Measurements from ENCODE around the gene LYST. TPM values are rescaled to one million over a fixed set of nuclear protein-coding genes. Genes with fewer than 3 reads are reported as not detected.

LYST gene
- total RNA-seq, 1 experiment from 2014 or later, result 11.9 TPM

DNA sequence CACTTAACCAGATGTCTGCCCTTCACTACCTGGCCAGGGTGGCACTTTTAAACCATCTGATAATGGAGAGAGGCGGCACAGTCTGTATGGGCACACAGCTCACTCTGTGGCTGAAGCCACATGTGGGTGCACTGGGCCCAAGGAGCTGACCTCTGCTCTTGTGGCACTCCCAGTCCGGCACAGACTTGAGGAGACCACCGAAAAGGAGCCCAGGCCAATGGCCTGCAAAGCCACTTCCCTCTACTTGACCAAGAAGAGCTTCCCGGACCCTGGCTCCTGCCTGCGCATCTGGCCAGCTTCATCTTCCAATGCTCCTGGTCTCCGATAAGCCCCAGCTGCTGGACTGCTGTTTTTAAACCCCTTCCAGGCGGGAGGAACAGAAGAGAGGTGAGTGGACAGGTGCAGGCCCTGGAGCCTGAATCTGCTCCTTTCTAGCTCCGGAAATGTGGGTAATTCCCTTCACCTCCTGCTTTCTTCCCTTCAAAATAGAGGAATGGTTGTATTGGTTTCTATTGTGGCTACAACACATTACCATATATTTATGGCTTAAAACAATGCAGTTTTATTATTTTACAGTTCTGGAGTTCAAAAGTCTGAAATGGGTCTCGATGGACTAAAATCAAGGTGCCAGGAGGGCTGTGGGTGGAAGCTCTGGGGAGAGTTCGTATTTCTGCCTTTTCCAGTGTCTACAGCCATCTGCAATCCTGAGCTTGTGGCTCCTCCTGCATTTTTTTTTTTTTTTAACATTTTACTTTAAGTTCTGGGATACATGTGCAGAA is 228.8 kb downstream of the LYST start:
- no peaks in the 10 kb centered on the region for H3K9me3 Mint-ChIP-seq (ENCODE audit: low read depth, unreplicated experiment)
- BruUV-seq (replicated peaks), result no TSS peak
- CTCF ChIA-PET, result interaction anchor here (0.7 to 1.0 kb wide), 2 partner anchors 11 to 1473 kb away, joined by 3 read pairs; no protein-coding TSS in a partner anchor
- TF ChIP-seq, protein P1, sequence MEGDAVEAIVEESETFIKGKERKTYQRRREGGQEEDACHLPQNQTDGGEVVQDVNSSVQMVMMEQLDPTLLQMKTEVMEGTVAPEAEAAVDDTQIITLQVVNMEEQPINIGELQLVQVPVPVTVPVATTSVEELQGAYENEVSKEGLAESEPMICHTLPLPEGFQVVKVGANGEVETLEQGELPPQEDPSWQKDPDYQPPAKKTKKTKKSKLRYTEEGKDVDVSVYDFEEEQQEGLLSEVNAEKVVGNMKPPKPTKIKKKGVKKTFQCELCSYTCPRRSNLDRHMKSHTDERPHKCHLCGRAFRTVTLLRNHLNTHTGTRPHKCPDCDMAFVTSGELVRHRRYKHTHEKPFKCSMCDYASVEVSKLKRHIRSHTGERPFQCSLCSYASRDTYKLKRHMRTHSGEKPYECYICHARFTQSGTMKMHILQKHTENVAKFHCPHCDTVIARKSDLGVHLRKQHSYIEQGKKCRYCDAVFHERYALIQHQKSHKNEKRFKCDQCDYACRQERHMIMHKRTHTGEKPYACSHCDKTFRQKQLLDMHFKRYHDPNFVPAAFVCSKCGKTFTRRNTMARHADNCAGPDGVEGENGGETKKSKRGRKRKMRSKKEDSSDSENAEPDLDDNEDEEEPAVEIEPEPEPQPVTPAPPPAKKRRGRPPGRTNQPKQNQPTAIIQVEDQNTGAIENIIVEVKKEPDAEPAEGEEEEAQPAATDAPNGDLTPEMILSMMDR (IDR thresholded peaks at IDR 0.05; ENCODE audit: unreplicated experiment), result no peak
- no peak overlapping the region for H3K4me3 Mint-ChIP-seq (ENCODE audit: low read depth, unreplicated experiment)
- intact Hi-C loops (cut with micrococcal nuclease; ENCODE audit: unreplicated experiment), result no loop called here
- H3K4me1 Mint-ChIP-seq (ENCODE audit: low read depth, unreplicated experiment), result peaks cover 15% of the 10 kb centered on the region
- peaks cover 10% of the 10 kb centered on the region for H3K36me3 Mint-ChIP-seq (ENCODE audit: insufficient read depth, unreplicated experiment)
- no peaks in the 10 kb centered on the region for H3K27me3 Mint-ChIP-seq (ENCODE audit: unreplicated experiment)
- DNase-seq, result no peak
- no peak overlapping the region for H3K27ac Mint-ChIP-seq (ENCODE audit: unreplicated experiment)

DNA sequence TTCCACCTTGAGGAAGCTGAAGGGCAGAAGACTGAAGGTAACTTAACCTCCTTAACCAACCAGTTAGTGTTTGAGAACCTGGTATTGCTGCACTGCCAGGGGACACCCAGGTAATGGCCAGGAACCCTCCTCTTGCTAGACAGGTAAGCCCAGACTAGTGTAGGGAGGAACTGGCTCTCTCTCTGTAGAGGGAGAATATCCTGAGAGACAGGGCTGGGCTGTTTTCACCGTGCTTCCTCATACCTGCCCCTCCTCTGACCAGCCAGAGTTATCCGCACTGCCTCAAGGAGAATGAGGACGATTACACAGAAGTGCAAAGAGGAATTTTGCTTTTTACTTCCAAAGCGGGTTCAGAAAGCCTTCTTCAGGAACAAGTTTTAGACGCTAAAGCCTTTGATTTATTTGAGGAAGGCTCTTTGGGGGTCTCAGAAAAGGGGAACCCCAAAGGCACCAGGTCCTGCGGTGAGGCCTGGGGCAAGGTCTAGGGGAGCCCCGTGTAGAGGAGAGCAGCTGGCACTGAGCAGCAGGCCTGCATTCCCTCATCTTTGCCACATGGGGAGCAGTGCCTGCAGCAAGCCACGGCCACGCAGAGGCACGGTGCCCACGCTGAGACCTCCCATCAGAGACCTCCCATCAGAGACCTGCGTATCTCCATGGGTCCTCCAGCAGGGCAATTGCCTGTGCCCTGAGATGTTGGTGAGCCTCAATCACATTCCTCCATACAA is 230.6 kb downstream of the LYST start:
- BruUV-seq (replicated peaks), result no TSS peak
- H3K27me3 Mint-ChIP-seq (ENCODE audit: unreplicated experiment), result no peaks in the 10 kb centered on the region
- DNase-seq, result peak; percentile 55
- CTCF ChIA-PET, result interaction anchor here (0.6 to 0.7 kb wide), 2 partner anchors 80 to 1128 kb away, joined by 3 to 4 read pairs; no protein-coding TSS in a partner anchor
- H3K36me3 Mint-ChIP-seq (ENCODE audit: insufficient read depth, unreplicated experiment), result no peaks in the 10 kb centered on the region
- TF ChIP-seq, protein P1 (IDR thresholded peaks at IDR 0.05; ENCODE audit: unreplicated experiment), result no peak
- peaks cover 4% of the 10 kb centered on the region for H3K4me1 Mint-ChIP-seq (ENCODE audit: low read depth, unreplicated experiment)
- intact Hi-C loops (cut with micrococcal nuclease; ENCODE audit: unreplicated experiment), result no loop called here
- no peak overlapping the region for H3K4me3 Mint-ChIP-seq (ENCODE audit: low read depth, unreplicated experiment)
- H3K27ac Mint-ChIP-seq (ENCODE audit: unreplicated experiment), result no peak overlapping the region
- H3K9me3 Mint-ChIP-seq (ENCODE audit: low read depth, unreplicated experiment), result no peaks in the 10 kb centered on the region

DNA sequence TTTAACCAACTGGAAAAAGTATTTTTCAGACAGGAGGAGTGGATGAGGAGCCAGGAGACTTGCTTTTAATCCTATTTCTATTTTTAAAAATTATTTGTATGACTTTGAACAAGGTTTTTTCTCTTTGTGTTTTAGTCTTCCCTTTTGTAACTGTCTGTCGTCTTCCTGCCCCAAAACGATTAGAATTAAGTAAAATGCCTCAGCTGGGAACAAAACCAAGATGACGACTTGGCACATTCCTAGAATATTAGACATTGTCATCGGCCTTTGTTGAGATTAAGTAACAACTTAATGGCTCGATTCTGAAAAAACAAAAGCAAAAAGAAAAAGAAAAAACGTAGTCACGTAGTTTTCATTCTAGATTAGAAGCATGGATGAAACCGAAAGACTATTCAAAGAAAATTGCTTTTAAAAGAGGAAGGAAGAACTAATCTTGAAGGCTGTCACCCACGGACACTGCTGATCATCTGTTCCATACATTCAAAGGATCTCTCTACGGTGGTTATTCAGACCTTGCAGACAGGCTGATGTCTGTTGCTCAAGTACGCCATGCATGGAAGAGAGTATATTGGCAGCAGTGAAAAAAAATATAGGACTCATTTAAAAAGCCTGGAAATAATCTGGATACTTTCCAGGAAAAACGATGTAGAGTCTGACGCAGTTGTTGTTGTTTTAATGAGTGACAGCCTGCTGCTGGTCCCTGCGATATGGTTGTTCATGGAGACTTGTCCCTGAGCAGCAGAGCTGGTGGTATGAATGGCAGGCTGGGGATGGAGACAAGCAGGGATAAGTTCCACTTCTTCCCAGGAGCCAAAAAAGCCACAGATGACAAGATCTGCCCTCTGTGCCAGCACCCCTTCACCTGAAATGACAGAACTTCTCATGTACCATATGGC is 234.0 kb downstream of the LYST start:
- Mint-ChIP-seq H3K36me3 (ENCODE audit: insufficient read depth, unreplicated experiment) (no peaks in the 10 kb centered on the region), H3K4me3 (ENCODE audit: low read depth, unreplicated experiment) (no peak overlapping the region), H3K4me1 (ENCODE audit: low read depth, unreplicated experiment) (peaks cover 16% of the 10 kb centered on the region), H3K27ac (ENCODE audit: unreplicated experiment) (no peak overlapping the region), H3K9me3 (ENCODE audit: low read depth, unreplicated experiment) (no peaks in the 10 kb centered on the region), H3K27me3 (ENCODE audit: unreplicated experiment) (no peaks in the 10 kb centered on the region)
- intact Hi-C loops (cut with micrococcal nuclease; ENCODE audit: unreplicated experiment), result no loop called here
- no TSS peak for BruUV-seq (replicated peaks)
- TF ChIP-seq, protein P1 (IDR thresholded peaks at IDR 0.05; ENCODE audit: unreplicated experiment), result no peak
- DNase-seq, result no peak
- CTCF ChIA-PET, result no interaction called here

DNA sequence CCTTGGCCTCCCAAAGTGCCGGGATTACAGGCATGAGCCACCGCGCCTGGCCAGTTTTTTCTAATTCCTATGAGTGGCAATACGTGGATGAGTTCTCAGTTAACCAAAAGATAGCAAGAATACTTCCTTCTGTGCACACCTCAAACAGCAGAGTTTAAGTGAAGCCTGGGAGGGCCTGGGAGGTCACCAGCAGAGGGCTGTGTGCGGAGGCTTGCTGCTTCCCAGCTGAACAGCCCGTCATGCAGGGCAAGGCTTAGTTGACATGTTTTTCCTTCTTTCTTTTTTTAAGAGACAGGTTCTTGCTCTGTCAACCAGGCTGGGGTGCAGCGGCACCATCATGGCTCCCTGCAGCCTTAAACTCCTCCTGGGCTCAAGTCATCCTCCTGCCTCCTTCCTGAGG is 234.9 kb downstream of the LYST start:
- Mint-ChIP-seq H3K9me3 (ENCODE audit: low read depth, unreplicated experiment) (no peaks in the 10 kb centered on the region), H3K4me1 (ENCODE audit: low read depth, unreplicated experiment) (peaks cover 16% of the 10 kb centered on the region), H3K27me3 (ENCODE audit: unreplicated experiment) (no peaks in the 10 kb centered on the region), H3K36me3 (ENCODE audit: insufficient read depth, unreplicated experiment) (no peaks in the 10 kb centered on the region), H3K4me3 (ENCODE audit: low read depth, unreplicated experiment) (no peak overlapping the region), H3K27ac (ENCODE audit: unreplicated experiment) (no peak overlapping the region)
- DNase-seq, result no peak
- BruUV-seq (replicated peaks), result no TSS peak
- CTCF ChIA-PET, result interaction anchor here (0.7 kb wide), 1 partner anchor 584 kb away, joined by 3 read pairs; no protein-coding TSS in a partner anchor
- intact Hi-C loops (cut with micrococcal nuclease; ENCODE audit: unreplicated experiment), result no loop called here
- TF ChIP-seq, protein P1 (IDR thresholded peaks at IDR 0.05; ENCODE audit: unreplicated experiment), result no peak

All from Calu3 (cell line).